H1 (cell line): ENCODE measurements around the gene KLHL29. TPM values are rescaled to one million over a fixed set of nuclear protein-coding genes. Genes with fewer than 3 reads are reported as not detected.

Source experiments
- BRCA1 ChIP-seq: IDR thresholded peaks from 2 replicates; pipeline ENCODE4 v1.6.1; 2012; ENCODE audit warnings: low read depth, low read length, improper control_type of control experiment
- CEBPB ChIP-seq: IDR thresholded peaks from 2 replicates; pipeline ENCODE4 v1.6.1; 2012; ENCODE audit warnings: low read depth, low read length
- CHD2 ChIP-seq: IDR thresholded peaks from 2 replicates; pipeline ENCODE4 v1.6.1; 2012; ENCODE audit warnings: low read length, improper control_type of control experiment
- HDAC2 ChIP-seq, 2 experiments: fragments of 300-600 bp in 1 of 2; sonication (generic) in 1 of 2; IDR thresholded peaks; 2 replicates each; pipeline ENCODE4 v1.6.1; 2011 to 2012; ENCODE audit warnings: low read depth in 2 of 2, low read length in 2 of 2, mild to moderate bottlenecking in 2 of 2, moderate library complexity in 2 of 2, borderline replicate concordance in 1 of 2, inconsistent platforms in 1 of 2
- MAFK ChIP-seq: IDR thresholded peaks from 2 replicates; pipeline ENCODE4 v1.6.1; 2012; ENCODE audit warnings: low read depth, mild to moderate bottlenecking, improper control_type of control experiment, low read length
- SIN3A ChIP-seq, 2 experiments: IDR thresholded peaks in 1 of 2; conservative IDR thresholded peaks in 1 of 2; 2 replicates each; pipeline ENCODE4 v1.6.1; 2011 to 2012; ENCODE audit warnings: low read length in 2 of 2, improper control_type of control experiment in 1 of 2, low read depth in 1 of 2, mild to moderate bottlenecking in 1 of 2
- SP2 ChIP-seq: IDR thresholded peaks from 2 replicates; pipeline ENCODE4 v1.6.1; 2012; ENCODE audit warnings: mild to moderate bottlenecking, low read length, inconsistent platforms
- YY1 ChIP-seq: IDR thresholded peaks from 2 replicates; pipeline ENCODE4 v1.6.1; 2011; ENCODE audit warnings: low read depth, mild to moderate bottlenecking, low read length
- polyA plus RNA-seq, 7 experiments: library from polyadenylated mRNA; depleted of rRNA in 3 of 7; stranded (reverse) in 5 of 7; unstranded in 2 of 7; fragments of >200 nt in 5 of 7; fragments of 200-250 nt in 2 of 7; gene quantifications; 1 replicate in 5 of 7; 2 replicates in 1 of 7; 4 replicates in 1 of 7; pipeline versions ENCODE4 v1.2.1 to v1.2.3, GENCODE V29; 2011 to 2013; ENCODE audit warnings: missing spikeins in 2 of 7, mixed read lengths in 2 of 7
- total RNA-seq: library from RNA; stranded (reverse); fragmentation: NEBNext Ultra II Directional; extraction: Animal tissue kit (Norgen Biotek cat#: 25700); gene quantifications from 2 replicates; pipeline ENCODE4 v1.2.1, GENCODE V29; 2021

Gene KLHL29
- total and polyA plus RNA-seq, 2 of the 8 experiments (the other 6 are each of a cell fraction or from before 2014, with no cell fraction given): 1.1 to 4.7 TPM

DNA sequence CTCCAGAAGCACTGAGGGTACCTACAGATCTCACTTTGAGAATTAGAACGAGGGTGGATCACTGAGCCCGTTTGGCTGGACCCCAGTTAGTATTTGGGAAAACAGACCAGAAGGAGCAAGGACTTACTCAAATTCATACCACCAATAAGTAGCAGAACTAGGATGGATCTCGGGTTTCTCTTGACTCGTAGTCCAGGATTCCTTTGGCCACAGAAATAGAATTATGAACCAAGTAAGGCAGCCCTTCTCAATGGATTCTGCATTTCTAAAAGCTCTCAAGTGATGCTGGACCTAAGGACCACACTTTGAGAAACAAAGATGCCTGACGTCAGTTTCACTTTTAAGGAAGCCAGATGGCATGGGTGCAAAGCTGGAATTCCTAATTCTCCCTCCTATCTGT, 153.0 kb downstream of the KLHL29 start (continued):
- TF ChIP-seq MAFK (no peak), YY1 (no peak), CHD2 (no peak), CEBPB (no peak), BRCA1 (no peak), SP2 (no peak), SIN3A (conservative IDR thresholded peaks at IDR 0.05 in 1 of 2, IDR thresholded peaks at IDR 0.05 in 1 of 2; ENCODE audit: low read depth in 1 of 2, low read length in 2 of 2) (no peak), HDAC2 (IDR thresholded peaks at IDR 0.05; ENCODE audit: borderline replicate concordance in 1 of 2, low read depth in 2 of 2, low read length in 2 of 2) (no peak)
